NCI-H748 (cell line): ENCODE data around the gene LRRC58.
"Not testable (repeated sequence)": the region's sequence is repeated elsewhere in the genome, so short reads cannot be mapped to it uniquely, and the experiment has no call there.

Experiments
- DNase-seq: peaks from one replicate; lab custom pipeline; 2025; ENCODE audit not compliant: unreplicated experiment; lab: John Stamatoyannopoulos, UW

LRRC58 gene

DNA sequence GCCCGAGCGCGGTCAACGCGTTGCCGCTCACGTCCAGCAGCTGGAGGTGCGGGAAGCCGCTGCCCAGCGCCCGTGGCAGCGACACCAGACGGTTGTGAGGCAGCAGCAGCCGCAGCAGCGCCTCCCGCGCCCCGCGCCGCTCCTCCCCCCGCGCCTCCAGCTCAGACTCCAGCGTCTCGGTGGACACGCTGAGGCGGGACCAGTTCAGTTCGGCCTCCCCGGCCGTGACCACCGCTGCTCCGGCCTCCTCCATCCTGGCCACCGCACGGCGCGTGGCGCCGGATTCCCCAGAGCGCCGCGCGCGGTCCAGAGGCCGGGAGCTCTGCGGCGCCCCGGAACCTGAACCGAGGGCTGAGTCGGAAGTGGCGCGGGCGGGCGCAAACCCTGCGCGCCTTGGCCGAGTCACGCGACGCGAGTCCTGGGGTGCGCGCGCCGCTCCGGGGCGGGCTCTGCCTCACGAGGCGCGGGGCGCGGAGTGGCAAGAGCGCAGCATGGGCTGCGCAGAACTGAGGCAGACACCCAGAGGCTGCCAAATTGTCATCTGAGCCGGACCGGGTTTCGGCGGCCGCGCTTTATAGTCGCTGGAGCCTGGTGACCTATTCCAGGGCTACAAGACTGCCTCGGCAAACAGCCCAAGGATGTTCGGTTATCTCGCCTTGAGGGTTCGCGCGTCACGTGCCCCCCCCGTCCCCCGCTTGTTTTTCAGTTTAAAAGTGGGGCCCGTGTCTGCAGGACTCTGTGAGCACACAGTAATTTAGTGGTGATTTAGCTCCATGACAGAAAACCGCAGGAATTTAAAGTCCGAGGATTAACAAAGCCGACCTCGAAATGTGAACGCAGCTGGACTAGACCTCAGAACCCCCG lies at the start of gene LRRC58:
LRRC58 (minus strand) TSS at position 364 of the 864 bp plus-strand sequence; CDS start at position 253, 111 bp downstream.
- DNase-seq, result peak; percentile 92

DNA sequence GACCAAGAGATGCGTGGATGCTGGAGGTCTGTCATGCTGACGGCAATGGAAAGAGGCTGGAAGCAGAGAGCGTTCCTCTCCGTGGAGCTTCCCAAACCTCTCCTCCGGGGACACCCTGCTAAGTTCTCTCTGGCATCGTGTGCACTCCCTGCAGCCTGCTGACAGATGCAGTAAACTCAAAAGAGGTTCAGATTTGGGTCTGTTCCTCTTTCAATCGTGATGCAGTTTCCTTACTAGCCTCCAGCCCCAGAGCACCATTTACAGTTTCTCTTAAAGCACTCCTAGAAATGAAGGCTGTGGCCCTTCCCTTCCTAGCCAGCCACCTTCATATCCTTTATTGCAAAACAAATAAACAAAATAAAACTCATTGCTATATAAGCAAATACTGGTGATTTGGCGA lies 47.3 kb upstream of the LRRC58 start:
- no peak for DNase-seq

DNA sequence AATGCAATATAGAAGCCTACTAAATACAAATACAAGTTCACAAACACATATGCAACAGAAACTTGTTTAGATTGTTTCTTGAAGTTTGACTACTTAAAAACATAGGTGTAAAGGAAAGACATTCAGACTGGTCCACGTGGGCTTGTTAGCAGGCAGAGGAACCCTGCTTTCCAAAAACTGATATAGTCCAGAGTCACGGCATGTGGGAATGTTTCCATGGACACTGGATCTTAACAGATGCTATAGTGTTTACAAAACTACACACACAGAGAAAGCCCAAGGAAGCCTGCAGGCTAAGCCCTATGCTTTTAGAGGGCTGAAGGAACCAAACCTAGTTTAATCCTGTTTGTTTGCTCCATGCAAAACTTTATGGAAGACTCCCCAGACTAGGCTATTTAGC lies 45.2 kb upstream of the LRRC58 start:
- DNase-seq, result no peak

DNA sequence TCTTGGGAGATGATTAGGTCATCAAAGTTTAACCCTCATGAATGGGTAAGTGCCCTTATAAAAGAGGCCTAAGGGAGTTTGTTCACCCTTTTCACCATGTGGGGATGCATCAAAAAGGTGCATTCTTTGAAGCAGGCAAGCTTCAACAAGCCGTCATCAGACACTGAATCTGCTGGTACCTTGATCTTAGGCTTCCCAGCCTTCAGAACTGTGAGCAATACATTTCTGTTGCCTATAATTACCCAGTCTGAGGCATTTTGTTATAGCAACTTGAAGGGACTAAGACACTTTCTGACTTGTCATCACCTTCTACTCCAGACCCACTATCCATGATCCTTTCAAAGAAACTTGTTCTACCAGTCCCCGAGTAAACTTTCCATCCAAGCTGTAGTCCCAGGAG lies 44.6 kb upstream of the LRRC58 start:
- DNase-seq, result no peak

DNA sequence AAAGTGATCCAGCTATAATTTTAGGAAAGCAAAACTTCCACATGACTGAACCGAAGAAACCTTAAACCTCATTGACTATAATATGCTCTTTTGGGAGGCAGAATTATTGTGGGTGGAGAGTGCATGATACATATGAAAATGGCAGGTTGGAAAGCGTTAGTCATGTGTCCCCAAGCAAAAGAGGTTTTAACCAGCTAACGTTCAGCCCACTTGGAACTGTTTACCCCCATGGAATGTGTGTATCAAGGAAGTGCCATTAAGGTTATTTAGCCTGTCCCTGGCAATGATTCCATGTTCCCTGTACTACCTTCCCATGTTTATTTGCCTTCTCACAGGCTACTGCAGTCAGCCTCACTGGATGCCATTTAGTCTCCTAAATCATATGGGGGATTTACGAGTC lies 44.1 kb upstream of the LRRC58 start:
- DNase-seq, result no peak

DNA sequence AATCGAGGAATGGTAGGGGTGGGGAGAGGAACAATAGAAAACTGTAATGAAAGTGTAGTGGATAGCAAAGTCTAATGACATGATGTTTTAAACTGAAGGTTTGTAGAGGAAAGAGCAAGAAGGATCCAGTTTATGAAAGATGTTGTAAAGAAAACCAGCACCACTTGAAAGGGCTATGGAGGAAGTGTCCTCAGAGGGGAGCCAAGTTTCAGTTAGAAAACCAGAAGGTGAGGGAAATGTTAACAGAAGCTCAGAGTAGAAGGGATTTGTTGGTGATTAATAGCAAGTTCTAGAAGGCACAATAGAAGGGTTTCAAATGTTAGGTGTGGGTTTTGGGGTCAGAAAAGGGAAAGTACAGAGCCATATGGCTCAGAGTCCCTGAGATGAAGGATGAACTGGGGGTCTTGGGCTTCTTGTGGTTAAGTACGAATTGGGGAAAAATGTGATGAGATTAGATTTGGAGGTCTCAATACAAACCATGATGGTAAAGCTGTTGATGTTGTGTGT lies 33.8 kb upstream of the LRRC58 start:
- DNase-seq, result no peak

DNA sequence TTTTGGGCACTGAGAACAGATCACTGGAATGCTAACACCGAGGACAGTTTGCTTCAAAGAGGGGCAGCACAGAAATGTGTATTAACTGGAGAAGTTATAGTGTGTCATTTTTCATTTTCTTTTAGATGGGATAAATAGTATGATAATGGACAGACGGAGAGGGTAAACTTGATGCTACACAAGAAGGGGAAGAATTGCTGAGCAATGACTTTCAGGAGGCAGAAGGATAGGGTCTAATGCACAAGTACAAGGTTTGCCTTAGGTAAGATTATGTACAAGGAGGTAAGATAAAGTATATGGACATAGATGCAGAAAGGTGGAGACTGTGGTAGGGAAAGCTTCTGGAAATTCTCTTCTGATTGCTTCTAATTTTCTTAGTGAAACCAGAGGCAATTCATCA lies 32.3 kb upstream of the LRRC58 start:
- no peak for DNase-seq

DNA sequence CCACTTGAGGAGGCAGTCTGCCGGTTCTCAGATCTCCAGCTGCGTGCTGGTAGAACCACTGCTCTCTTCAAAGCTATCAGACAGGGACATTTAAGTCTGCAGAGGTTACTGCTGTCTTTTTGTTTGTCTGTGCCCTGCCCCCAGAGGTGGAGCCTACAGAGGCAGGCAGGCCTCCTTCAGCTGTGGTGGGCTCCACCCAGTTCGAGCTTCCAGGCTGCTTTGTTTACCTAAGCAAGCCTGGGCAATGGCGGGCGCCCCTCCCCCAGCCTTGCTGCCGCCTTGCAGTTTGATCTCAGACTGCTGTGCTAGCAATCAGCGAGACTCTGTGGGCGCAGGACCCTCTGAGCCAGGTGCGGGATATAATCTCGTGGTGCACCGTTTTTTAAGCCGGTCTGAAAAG lies 28.8 kb upstream of the LRRC58 start:
- DNase-seq, result not testable (repeated sequence)

DNA sequence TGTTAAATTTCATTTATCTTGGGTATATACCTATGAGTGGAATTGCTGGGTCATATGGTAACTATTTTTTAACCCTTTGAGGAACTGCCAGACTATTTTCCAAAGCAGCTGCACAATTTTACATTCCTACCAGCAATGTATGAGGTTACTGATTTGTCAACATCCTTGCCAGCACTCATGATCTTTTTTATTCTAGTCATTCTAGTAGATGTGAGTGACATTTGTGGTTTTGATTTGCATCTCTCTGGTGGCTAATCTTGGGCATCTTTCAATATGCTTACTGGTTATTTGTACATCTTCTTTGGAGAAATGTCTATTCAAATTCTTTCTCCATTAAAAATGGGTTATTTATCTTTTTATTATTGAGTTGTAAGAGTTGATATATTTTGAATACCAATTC lies 21.3 kb upstream of the LRRC58 start:
- no peak for DNase-seq

DNA sequence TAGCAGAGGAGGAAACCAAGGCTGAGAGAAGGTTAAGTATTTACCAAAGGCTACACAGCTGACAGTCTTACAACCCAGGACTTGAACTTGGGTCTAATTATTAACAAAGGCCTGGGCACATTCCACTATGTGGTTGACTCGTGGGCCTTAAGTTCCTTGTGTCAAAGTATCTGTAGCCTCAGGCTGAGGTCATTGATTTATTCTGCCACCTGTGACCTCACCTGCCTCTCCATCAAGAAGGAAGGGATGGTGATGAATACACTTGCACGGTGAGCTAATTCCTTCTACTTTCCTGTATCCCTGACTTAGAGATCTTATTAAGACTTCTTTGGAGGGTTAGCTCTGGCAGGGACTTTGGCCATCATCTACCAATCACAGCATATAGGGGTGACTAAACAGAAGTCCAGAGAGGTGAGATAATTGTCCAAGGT lies 19.9 kb upstream of the LRRC58 start:
- DNase-seq, result no peak

DNA sequence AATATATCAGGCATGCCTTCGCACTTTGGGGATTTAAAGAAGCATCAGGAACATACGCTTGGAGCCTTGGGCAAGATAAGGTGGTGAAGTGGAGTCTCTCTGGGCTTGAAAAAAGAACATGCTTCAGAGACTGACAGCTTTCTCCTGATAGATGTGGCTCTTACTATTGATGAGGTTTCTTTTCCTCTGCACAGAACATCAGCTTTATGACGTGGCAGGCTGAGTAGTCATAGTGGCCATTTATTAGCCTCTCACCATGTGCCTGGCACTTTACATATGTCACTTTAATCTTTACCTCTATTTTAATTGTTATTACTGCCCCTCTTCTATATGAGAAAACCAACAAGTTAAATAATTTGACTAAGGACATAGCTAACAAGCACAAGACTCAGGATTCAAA lies 19.0 kb upstream of the LRRC58 start:
- DNase-seq, result no peak

DNA sequence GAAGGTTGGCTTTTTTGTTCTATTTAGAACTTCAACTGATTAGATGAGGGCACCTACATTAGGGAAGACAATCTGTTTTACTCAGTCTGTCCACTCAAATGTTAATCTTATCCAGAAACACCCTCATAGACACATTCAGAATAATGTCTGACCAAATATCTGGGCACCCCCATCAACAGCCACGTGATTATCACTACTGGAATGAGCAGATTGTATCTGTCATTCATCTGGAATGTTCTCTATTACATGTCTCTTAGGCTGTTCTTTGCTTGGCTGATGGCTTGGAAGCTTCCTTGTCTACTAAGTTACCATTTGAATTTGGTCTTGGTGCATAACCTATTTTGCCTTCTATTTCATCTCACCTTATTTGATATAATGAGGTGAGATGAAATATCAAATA lies 15.7 kb upstream of the LRRC58 start:
- DNase-seq, result no peak

DNA sequence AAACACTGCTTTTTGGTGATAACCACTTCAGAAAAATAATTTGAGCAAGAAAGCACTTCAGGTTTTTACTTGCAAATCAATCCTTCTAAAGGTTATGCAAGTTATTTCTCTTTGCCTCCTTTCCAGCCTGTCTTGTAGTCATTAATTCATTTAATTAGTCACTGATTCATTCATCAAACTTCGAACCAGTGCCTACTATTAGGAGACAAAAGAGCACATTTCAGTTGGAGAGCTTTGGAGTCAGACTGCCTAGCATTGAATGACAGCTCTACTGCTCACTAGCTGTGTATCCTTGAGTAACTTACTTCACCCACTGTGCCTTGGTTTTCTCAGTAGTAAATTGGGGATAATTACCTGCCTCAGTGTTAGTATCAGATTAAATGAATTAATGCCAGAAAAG lies 14.9 kb upstream of the LRRC58 start:
- DNase-seq, result no peak

DNA sequence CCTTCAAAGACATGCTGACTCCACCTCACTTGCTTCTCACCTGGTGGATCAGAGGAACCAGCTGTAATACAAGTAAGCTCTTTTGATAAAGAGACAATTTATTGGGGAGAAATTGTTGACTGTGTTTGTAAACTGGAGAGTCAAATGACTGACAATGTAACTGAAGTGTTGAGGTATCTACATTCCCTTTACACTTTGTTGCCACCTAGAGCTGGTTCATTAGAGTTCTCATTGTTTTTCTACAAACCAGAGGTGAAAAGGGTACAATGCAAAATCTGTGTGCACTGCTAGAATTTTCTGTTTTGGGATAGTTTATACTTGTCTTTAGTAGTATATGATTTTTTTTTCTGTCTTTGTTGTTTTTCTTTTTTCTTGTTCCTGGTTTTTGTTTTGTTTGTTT lies 8.7 kb upstream of the LRRC58 start:
- DNase-seq, result no peak

DNA sequence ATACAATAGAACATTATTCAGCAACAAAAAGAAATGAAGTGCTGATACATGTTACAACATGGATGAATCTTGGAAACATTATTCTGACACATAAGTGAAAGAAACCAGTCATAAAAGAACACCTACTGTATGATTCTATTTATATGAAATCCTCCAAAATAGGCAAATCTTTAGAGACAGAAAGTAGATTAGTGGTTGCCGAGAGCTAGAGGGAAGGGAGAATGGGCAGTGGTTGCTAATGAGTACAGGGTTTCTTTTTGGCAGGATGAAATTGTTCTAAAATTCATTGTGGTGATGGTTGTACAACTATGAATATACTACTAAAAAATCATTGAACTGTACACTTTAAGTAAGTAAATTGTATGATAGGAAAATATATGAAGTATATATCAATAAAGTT lies 6.3 kb upstream of the LRRC58 start:
- DNase-seq, result no peak

DNA sequence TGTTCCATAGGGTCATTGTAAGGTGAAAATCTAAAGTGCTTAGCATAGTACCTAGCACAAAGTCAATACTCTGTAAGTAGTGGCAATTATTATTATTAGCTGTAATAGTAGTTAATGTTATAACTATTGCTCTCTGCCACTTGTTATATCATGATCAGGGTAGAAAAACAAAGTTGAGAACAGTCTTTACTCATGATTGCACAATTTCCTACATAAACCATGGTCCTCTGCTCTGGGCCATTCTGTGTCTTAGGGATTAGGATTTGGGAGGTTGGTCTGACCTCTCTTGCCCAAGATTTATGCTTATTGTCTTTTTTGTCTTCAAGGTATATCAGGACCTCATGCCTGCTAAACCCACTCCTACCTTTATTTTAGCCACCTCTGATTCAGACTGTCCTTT lies 4.3 kb upstream of the LRRC58 start:
- no peak for DNase-seq

DNA sequence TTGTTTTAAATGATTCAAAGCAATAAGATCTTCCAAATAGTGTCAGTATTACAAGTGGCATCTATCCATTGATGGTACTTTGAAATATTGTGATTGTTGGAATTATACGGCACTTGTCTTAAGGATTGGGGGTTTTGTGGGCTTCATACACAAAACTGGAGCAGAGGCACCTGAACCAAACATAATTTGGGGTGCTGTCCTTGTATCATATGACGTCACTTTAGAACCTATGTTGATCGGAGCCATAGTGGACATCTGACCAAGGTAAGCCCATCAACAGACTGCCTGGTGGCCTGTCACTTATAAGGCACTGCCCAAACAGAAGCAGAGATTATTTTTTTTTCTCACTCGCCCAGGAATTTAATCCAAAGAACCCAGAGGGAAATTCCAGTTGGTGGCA lies 2.9 kb upstream of the LRRC58 start:
- DNase-seq, result no peak

DNA sequence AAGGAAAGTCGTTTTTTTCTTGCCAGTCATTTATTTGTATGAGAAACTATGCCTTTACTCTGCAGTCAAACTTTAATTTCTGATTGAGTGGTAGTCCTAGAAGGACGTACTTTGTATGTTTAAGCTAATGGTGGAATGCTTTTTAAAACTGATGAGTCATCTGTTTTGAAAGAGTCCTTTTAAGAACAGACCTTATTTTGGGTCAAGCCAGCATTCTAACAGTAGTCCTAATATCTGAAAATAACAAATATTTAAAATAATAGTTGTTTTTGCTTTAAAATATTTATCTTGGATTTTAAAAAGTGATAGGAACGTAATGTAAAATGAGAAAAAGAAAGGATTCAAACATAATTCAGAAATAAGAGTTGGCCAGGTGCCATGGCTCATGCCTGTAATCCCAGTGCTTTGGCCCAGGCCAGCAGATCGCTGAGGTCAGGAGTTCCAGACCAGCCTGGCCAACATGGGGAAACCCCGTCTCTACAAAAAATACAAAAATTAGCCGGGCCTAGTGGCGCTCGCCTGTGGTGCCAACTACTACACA lies 1.3 kb upstream of the LRRC58 start:
- DNase-seq, result no peak

DNA sequence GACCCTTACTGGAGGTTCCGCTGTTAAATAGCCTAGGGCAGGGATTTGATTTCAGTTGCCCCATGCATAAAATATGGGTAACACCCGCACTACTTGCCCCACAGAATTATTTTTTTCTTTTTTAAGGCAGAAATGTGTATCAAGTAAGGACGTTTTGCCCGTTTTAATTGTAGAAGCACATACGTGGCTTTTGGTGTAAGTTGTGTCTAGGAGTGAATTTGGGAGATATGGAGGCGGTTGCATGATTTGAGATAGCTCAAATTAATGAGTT lies 636 bp upstream of the LRRC58 start:
- DNase-seq, result no peak

DNA sequence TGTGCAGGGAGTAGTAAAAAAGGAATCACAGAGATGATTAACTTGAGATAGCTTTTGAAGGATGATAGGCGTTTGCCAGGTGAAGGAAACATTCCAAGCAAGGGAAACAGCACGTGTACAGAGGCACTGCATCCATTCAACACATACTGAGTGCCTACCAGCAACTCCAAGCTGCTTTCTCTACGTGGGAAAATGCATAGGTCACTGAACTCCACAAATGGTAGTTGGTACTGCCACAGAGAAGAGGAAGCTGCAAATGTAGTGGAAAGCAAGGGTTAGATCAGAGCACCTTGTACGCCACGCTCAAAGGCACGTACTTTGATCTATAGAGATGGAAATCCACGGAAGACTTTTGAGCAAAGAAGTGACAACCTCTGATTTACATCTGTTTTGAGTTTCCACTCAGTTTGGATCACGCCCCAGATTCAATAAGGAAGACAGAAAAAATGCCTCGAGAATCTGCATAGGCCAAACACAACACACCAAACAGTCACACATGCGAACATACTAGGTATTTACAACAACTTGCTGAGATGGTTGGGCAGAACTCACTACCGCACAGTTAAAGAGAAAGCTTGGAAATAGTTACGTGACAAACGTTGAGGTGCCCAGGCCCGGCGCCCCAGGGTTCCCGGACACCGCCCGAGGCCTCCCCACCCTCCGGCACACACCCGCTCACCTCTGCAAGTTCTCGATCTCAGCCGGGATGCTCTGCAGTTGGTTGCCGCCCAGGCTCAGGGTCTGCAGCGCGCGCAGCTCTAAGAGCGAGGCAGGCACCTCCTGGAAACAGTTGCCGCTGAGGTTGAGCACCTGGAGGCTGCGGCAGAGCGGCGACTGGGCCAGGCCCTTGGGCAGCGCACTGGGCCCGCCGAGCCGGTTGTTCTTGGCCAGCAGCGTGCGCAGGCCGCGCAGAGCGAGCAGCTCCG lies 826 bp downstream of the LRRC58 start:
- DNase-seq, result peak; percentile 83

DNA sequence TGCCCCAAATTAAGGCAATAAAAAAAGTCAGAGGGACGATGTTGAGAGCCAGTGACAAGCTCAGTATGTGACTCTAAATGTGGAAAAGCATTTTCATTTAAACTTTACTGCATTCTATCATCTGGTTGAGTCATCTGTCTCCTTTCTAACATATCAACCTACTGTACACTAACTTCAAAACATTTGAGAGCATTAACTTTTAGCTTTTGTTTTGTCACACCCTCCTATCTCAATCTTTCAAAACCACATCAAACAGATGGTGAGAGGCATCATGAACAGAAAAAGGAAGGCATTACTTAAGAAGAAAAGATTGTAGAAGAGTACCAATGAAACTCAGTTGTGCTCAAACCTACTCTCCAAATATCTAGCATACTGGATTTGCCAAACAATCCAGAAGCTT lies 4.8 kb downstream of the LRRC58 start:
- DNase-seq, result no peak
